LNCaP clone FGC (cell line): Measurements from ENCODE around the gene CA5A.

Experiments
- DNase-seq: peaks from one replicate; pipeline ENCODE4 v3.0.0-alpha.2; 2011; ENCODE audit warnings: low read depth
- H3K4me3 ChIP-seq: 2 replicates; pipeline ENCODE4 v1.5.1; 2011; ENCODE audit warnings: mild to moderate bottlenecking, low read depth, low read length, control low read depth
- TF ChIP-seq, protein P1 (sequence below): IDR thresholded peaks from 2 replicates; pipeline ENCODE4 v1.5.1; 2012; ENCODE audit warnings: mild to moderate bottlenecking; ENCODE audit not compliant: control insufficient read depth, insufficient read depth; ENCODE audit errors: extremely low read depth

CA5A gene

DNA sequence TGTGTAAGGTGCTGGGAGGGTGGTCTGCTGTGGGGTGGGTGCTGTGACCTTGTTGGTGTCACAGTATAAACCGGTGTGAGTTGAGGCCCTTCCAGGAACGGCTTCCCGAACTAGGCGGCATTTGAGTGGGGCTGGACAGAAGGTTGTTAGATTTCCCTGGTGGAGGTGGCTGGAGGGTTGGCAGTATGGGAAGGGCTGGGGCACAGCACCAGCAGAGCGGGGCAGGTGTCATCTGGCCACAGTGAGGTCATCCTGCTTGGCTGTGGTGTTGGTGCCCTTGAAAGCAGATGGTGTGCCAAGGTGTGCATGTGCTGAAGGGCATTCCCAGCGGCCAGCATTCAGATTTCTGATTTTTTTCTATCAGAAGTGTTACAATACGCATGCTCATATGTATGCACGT lies 43.0 kb upstream of the CA5A start:
- TF ChIP-seq, protein P1, sequence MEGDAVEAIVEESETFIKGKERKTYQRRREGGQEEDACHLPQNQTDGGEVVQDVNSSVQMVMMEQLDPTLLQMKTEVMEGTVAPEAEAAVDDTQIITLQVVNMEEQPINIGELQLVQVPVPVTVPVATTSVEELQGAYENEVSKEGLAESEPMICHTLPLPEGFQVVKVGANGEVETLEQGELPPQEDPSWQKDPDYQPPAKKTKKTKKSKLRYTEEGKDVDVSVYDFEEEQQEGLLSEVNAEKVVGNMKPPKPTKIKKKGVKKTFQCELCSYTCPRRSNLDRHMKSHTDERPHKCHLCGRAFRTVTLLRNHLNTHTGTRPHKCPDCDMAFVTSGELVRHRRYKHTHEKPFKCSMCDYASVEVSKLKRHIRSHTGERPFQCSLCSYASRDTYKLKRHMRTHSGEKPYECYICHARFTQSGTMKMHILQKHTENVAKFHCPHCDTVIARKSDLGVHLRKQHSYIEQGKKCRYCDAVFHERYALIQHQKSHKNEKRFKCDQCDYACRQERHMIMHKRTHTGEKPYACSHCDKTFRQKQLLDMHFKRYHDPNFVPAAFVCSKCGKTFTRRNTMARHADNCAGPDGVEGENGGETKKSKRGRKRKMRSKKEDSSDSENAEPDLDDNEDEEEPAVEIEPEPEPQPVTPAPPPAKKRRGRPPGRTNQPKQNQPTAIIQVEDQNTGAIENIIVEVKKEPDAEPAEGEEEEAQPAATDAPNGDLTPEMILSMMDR, result no peak
- DNase-seq, result no peak

DNA sequence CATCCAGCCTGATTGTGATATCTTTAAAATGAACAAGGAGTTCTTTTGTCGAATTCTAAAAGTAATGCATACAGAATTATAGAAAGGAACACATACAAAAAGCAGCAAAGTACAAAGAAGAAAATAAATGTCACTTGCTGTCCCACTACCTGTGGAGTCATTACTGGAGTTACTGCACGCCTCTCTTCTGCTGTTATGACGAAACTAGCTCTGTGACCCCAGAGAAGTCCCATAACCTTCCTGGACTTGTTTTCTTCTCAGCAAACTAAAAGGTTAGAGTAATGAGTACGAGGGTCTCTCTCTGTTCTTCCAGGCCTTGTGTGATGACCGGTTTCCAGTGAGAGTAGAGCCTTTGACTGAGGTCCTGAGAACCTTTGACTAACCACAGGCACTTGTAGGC lies 41.8 kb upstream of the CA5A start:
- TF ChIP-seq, protein P1, result no peak
- DNase-seq, result no peak
- no peak overlapping the region for H3K4me3 ChIP-seq

More for the DNA sequence above, 43.0 kb upstream of the CA5A start:
- no peak overlapping the region for H3K4me3 ChIP-seq

DNA sequence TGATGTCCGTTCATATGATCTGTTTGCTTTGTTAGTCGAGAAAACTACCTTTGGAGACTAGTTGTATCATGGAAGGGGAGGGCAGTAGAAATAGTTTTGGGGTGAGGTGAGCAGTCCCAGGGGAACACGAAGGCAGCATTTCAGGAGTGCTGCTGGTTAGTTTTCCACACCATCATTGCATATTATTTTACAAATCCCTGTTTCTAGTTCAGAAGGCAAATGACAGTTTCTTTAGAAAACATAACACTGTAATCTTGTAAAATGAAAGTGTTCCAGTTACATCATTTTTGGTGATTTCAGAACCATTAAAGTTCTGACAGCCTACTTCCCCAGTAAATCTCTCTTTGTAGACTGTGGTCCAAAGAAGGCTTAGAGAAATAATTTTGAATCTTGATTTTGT lies 40.3 kb upstream of the CA5A start:
- no peak for DNase-seq
- TF ChIP-seq, protein P1, result no peak

DNA sequence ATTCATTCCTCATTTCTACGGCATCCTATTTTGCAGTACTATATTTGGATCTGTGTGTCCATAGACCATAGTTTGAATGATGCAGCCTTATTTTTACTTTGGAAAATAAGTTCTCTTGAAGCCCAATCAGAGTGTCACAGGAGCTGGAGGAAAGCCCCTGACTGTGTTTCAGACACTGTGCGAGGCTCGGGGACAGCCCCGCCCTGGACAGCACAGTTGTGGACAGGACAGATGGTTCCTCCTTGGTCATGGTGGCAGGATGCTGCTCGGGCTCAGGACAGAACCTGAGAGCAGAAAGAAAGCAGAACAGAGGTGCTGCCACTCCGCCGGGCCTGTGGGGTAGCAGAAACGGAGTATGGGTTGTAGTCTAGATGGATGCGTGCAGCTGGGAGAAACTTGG lies 37.8 kb upstream of the CA5A start:
- no peak overlapping the region for H3K4me3 ChIP-seq
- DNase-seq, result no peak
- TF ChIP-seq, protein P1, result no peak

More for the DNA sequence above, 40.3 kb upstream of the CA5A start:
- H3K4me3 ChIP-seq, result no peak overlapping the region

DNA sequence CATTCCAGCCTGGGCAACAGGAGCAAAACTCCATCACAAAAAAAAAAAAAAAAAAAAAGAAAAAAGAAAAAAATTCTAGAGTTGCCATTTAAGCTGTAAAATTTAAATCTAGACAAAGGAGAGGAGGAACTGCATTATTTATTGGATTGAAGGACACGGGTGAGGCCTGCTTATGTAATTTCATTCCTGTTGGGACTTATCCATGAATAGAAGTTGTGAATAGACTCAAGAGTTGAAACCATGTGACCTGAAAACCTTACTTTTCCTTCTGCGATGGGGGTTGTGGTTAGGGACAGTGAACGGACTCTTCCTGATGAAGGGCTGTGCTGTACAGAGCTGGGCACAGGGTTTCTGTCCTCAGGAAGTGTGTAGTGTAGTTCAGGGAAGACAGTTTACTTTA lies 37.4 kb upstream of the CA5A start:
- DNase-seq, result no peak
- TF ChIP-seq, protein P1, result no peak
- no peak overlapping the region for H3K4me3 ChIP-seq

DNA sequence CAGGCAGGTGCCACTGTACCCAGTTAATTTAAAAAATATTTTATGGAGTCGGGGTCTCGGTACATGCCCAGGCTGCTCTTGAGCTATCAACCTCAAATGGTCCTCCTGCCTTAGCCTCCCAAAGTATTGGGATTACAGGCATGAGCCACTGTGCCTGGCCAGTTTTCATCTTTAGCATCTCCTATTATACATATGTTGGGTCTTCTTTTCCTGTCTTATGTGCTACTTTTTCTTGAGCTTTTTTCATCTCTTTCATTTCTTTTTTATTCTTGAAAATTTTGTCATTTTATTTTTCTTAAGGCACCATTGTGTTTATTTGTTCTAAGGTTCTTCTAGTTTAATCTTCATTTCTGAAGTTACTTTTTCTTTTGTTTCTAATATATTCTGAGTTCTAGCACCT lies 35.6 kb upstream of the CA5A start:
- DNase-seq, result no peak
- no peak overlapping the region for H3K4me3 ChIP-seq
- TF ChIP-seq, protein P1, result no peak

DNA sequence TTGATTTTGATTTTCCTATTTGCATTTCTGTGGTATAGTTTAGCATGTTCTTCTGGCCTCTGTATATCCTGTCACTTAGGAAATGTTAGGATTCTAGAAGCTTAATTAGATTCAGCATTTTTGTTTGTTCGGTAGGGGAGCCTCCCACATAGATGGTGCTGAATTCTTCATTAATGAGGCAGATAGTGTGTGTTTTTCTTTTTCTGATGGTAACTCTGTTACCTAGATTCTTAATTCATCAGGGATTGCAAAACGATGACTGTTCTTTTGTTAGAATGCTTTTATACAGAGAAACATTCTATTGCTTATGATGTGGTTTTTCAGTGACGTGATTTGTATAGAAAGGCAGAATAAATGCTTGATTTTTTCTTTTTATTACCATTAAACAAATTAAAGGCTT lies 33.9 kb upstream of the CA5A start:
- TF ChIP-seq, protein P1, result no peak
- no peak for DNase-seq
- H3K4me3 ChIP-seq, result no peak overlapping the region
